ENCODE data around the gene SMIM32.

Gene SMIM32

DNA sequence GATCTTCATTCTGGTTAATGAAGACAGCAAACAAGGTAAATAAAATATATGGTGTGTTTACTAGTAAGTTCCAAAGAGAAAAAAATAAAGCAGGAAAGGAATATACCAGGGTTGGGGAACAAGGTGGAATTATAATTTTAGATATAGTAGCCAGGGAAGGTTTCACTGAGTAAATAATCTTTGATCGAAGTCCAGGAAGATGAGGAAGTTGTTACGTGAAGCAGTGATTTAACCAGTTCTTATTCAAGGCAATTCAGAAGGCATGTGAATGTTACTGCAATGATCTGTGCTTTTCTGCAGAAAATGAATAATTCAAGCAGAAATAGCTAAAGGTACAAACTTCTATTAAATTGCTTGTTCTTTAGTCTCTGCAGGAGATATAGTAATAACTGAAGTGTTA is 6.2 kb downstream of the SMIM32 start:
- DNase-seq (ENCODE audit: low read depth) = no peak

DNA sequence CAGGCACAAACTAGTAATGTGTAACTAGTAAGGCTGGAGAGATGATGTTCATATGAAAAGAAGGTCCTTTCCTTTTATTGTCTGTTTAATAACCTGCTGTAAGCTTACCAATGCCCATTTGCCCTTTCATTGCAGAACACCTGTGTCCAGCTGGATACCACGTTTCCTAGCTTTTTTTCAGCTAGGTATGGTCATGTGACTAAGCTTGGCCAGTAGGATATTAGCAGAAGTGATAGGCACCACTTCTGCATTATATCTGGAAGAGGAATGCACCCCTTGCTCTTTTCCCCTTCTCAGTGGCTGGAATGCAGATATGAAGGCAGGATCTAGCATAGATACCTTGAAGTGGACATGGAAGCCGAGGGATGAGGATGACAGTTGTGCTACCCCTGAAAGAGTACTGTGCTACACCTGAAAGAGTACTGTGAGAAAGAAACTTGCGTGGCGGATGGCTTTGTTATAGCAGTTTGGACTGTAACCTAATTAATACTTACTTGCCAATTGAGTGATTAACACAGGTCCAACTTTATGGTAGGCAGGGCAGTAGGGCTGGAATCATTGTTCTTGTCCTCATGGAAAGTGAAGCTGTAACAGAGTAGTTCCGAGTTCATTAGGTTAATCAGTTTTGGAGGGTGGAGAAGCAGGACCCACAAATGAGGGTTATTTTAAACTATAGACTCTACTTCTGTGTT is 6.8 kb downstream of the SMIM32 start:
- no peak for DNase-seq (ENCODE audit: low read depth)

- no peak for DNase-seq (ENCODE audit: low read depth)
Observed at GRCh38 chr5:136182618-136183017, 10.3 kb downstream of the SMIM32 start.

DNA sequence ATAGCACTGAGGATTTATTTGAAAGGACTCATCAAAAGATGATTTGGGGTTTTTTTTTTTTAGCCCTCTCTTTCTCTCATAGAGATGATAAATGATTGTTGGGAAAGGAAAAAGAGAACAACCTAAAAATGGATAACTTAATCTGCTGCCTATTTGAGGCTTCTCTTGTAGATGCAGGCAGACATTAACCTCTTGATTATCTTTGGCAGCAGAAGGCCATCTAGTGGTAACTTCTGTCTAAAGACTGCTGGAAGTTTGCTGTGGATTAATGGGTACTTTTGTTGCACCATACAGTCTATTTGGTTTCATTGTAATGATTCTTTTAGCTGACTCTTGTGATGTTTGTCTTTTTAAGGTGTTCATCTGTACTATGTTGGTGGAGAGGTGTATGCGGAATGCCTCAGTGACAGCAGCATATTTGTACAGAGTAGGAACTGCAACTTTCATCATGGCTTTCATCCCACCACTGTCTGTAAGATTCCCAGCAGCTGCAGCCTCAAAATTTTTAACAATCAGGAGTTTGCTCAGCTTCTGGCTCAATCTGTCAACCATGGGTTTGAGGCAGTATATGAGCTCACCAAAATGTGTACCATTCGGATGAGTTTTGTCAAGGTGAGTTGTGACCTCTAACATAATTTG is 18.8 kb downstream of the SMIM32 start:
- peak; percentile 20 for DNase-seq (ENCODE audit: low read depth)

DNA sequence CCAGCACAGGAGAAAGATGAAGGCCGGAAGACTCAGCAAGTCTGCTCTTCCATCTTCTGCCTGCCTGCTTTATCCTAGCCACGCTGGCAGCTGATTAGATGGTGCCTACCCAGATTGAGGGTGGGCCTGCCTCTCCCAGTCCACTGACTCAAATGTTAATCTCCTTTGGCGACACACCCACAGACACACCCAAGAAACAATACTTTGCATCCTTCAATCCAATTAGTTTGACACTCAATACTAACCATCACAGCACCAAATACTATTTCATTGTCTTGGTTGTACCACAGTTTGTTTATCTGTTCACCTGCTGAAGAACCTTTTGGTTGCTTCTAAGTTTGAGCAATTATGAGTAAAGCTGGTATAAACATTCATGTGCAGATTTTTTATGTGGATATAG is 23.7 kb downstream of the SMIM32 start:
- DNase-seq (ENCODE audit: low read depth) = no peak

GRCh38 chr5:136166909-136167308 is 26.1 kb downstream of the SMIM32 start:
- DNase-seq (ENCODE audit: low read depth) = no peak

DNA sequence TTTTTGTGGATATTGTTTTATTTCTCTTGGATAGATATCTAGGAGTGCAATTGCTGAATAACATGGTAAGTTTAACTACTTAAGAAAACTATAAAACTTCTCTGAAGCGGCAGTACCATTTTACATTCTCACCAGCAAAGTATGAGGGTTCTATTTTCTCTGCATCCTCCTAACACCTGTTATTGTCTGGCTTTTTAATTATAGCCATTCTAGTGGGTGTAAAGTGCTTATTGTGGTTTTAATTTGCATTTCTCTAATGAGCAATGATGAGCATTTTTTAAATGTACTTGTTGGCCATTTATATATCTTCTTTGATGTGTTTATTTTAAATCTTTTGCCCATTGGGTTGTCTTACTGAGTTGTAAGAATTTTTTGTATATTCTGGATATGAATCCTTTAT is 28.7 kb downstream of the SMIM32 start:
- DNase-seq (ENCODE audit: low read depth) = no peak

DNA sequence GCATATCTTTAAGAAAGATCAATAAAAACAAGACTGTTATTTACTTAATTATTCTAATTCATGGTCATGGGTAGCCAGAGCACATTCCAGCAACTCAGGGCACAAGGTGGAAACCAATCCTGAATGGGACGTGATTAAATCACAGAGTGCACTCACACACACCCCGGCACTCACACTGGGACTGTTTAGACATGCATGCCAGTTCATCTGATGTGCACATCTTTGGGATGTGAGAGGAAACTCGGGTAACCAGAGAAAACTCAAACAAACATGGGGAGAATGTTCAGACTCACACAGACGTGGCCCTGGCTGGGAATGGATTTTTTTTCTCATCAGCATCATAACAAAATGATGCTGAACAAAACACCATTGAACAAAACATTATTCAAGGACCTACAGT is 31.0 kb downstream of the SMIM32 start:
- DNase-seq (ENCODE audit: low read depth) = no peak

- DNase-seq (ENCODE audit: low read depth) = no peak
Observed at GRCh38 chr5:136159457-136159856, 33.5 kb downstream of the SMIM32 start.

DNA sequence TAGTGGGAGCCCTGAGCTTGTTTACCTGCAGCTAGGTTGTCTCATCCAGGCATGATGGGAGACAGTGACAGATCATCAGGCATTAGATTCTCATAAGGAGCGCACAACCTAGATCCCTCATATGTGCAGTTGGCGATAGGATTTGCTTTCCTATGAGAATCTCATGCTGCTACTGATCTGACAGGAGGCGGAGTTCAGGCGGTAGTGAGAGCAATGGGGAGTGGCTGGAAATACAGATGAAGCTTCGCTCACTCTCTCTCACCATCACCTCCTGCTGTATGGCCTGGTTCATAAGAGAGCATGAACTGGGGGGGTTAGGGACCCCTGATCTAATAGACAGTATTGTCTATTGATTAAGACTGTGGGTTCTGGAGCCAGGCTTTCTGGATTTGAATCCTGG is 35.4 kb downstream of the SMIM32 start:
- no peak for DNase-seq (ENCODE audit: low read depth)

GRCh38 chr5:136155761-136156160 is 37.2 kb downstream of the SMIM32 start:
- DNase-seq (ENCODE audit: low read depth) = no peak

DNA sequence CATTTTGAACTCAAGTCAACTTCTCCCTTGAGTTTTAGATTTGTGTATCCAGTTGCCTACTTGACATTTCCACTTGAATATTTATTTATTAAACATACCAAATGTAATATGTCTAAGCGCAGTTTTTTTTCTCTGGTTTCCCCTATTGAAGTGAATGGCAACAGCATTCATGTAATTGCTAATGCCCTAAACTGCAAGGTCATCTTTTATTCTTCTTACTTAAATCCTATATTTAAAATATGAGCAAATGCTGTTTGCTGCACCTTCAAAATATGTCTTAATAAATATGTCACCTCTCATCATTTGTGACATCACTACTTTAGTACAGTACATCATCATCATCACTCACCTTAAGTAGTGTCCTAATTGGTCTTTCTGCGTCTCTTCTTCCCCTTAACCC is 37.9 kb downstream of the SMIM32 start:
- no peak for DNase-seq (ENCODE audit: low read depth)

- DNase-seq (ENCODE audit: low read depth) = no peak
Observed at GRCh38 chr5:136153581-136154236, 39.3 kb downstream of the SMIM32 start.

DNA sequence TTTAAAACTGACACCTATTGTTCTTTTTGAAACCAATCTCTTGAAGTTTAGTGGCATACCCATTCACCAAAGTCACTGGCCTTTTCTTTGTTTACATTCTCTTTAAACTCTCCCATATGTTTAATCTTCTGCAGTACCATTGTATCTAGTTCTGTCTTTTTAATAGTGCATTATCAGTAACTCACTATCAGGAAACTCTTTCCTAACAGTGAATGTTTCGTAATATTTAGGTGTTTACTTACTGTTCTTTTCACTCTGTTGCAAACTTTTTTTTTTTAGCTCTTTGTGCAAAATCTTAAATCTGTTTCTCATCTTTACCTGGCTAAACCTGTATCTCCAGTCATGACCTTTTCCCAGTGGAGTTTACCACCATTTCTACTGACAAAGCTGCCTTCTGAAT is 43.1 kb downstream of the SMIM32 start:
- DNase-seq (ENCODE audit: low read depth) = no peak

DNA sequence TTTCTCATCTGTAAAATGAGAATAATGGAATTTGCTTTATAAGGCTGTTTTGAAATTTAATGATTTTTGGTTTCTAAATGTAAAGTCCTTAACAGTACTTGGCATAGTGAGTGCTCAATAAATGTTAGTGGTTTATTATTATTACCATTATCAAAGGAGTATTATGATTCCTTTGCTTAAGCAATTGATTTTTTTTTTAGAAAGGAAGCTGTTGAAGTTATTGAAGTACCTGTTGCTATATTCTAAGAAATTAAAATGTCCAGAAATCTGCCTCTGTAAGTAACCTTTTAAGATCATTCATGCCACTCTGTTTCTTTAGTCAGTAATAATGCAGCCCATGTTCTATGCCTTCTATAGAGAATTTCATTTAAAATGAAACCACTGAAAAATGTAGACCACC is 45.3 kb downstream of the SMIM32 start:
- DNase-seq (ENCODE audit: low read depth) = no peak

DNA sequence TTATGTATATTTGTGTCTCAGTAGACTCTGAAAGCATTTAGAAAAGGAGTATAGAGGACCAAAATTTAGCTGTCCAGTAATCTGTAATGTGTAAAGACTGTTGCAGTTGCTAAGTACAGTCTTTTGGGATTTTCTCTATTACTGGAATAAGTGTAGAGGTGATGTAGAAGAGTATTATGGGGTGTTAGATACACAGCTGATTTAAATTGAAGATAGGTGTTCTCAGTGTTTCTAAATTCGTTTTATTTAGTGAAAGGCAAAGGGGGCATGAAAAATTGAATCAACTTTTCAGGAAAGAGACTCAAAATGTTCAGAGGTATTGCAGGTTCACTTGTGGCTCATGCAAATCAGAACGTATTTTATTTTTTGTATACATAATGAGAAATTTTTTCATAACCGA is 46.8 kb downstream of the SMIM32 start:
- DNase-seq (ENCODE audit: low read depth) = no peak

- DNase-seq (ENCODE audit: low read depth) = no peak
Observed at GRCh38 chr5:136145030-136145429, 47.9 kb downstream of the SMIM32 start.

- DNase-seq (ENCODE audit: low read depth) = no peak
Observed at GRCh38 chr5:136143763-136144162, 49.2 kb downstream of the SMIM32 start.

- no peak for DNase-seq (ENCODE audit: low read depth)
Observed at GRCh38 chr5:136143312-136143711, 49.6 kb downstream of the SMIM32 start.

DNA sequence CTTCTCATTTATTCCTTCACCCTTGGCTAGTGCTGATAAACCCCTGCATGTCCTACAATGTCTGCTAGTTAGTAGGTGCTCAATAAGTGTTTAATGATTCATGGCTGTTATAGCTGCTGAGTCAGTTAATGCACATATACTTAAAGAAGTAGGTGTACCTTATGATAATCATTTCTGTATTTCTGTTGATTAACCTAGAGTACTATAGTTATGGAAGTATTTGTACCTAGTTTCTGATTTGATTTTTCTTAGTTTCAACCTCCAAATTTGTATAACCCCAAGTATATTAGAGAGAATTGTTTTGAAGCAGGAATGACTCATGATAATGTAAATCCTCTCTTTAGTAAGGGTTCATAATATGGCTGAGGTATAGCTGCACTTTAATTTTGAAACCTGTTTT is 51.4 kb downstream of the SMIM32 start:
- DNase-seq (ENCODE audit: low read depth) = no peak

All from CMK (cell line).